HG03108 (cell line): ENCODE data around the gene AMELY.
"Not testable (repeated sequence)": the region's sequence is repeated elsewhere in the genome, so short reads cannot be mapped to it uniquely, and the experiment has no call there.

Experiments used
- ATAC-seq: cut with Tn5 transposase; IDR thresholded peaks from one replicate; pipeline ENCODE4 v1.9.1; 2021; ENCODE audit warnings: moderate library complexity; ENCODE audit not compliant: unreplicated experiment

AMELY gene

GRCh38 chrY:6911253-6911881 is at the start of gene AMELY:
Gene AMELY, minus strand, starts transcription at chrY:6911752. Its CDS starts 39,144 bp downstream, at chrY:6872608.
- ATAC-seq = no peak

DNA sequence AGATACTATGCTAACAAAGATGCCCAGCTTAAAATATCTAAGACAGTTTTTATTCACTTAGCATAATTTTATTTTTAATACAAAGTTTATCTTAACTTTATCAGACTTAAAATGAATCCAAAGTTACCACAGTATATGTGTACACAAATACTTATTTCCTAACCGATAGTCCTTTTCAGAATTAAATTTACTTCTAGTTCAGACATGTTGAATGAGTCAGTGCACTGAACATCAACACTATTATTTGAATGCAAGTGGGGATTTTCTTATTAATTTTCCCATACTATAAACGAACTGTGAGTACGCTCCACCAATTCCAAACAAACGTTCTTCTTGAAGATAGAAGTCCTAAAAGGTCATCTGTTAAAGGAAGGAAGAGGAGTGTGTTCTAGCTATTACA is 38.4 kb upstream of the AMELY start:
- ATAC-seq = no peak

DNA sequence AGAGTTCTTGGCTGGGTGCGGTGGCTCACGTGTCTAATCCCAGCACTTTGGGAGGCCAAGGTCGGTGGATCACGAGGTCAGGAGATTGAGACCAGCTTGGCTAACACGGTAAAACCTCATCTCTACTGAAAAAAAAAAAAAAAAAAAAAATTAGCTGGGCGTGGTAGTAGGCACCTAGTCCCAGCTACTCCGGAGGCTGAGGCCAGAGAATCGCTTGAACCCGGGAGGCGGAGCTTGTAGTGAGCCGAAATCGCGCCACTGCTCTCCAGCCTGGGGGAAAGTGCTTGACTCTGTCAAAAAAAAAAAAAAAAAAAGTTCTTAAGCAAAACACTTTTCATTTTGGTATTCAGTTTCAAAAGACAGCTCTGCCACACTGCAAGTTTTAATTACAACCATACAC is 36.8 kb upstream of the AMELY start:
- no peak for ATAC-seq

GRCh38 chrY:6947695-6948094 is 36.1 kb upstream of the AMELY start:
- no peak for ATAC-seq

DNA sequence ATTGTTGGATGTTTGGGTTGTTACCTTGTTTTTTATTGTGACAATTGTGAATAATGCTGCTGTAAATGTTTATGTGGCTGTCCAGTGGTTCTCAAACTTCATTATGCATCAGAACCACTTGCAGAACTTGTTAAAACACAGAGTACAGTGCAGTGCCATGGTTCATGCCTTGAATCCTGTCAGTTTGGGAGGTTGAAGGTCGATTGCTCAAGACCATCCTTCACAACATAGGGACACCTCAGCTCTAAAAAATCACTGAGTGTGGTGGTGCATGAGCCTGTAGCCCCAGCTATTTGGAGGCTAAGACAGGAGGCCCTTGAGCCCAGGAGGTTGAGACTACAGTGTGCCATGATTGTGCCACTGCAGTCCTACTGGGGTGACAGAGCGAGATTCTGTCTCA is 23.9 kb upstream of the AMELY start:
- ATAC-seq = no peak

- no peak for ATAC-seq
Measured at GRCh38 chrY:6931779-6932396, 20.3 kb upstream of the AMELY start.

DNA sequence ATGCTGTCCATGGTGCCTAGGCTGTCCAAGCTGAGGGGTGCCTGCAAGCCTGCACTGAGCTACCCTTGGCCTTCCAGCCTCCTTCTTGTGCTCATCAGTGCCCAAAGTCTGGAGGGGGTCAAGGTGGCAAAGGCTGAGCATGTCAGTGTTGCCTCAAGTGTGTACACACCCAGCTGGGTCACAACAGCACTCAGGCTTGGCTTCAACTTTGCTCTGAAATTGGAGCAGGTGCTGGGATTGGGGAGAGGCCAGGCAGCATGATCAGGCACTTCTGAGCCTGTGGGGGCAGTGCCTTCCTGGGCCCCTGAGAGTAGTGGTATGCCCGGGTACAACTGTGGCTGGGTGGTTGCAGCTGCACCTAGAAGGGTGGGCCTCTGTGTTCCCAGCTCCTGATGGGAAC is 17.7 kb upstream of the AMELY start:
- no peak for ATAC-seq

DNA sequence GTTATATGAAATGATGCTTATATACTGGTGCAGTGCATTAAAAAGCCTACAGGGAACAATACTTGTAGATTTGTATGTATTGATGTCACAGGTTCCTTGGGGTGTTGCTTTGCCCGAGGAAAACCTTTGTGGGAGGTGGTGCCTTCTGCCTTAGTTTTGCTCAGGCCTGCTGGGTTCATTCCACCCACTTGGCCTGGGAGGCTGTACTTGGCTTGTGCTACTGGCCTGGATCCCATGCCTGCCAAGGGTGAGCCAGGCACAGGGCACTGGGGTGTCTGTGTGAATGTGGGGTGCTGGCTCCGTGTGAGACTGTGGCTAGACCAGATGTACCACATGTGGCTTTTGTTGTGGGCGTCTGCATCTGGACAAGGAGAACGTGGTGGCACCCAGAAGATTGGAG is 16.7 kb upstream of the AMELY start:
- no peak for ATAC-seq

GRCh38 chrY:6921061-6921460 is 9.5 kb upstream of the AMELY start:
- ATAC-seq = no peak

DNA sequence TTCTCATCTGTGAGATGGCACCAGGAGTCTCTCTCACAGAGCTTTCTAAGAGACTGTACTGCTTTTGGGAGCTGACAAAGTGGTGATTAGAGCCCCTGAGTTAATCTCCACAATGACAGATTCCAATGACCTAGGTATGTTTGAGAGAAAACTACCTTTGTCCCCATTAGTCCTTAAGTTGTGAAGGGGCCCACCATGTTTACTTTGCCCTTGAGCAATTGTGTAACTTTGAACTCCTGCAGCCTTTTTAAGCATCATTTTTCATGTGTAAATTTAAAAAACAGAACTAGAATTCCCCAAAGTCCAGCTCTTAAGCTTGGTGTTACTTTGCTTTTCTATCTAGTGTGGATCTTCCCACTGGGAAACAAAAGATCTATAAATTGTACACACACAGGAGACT is 1.8 kb upstream of the AMELY start:
- ATAC-seq = no peak

DNA sequence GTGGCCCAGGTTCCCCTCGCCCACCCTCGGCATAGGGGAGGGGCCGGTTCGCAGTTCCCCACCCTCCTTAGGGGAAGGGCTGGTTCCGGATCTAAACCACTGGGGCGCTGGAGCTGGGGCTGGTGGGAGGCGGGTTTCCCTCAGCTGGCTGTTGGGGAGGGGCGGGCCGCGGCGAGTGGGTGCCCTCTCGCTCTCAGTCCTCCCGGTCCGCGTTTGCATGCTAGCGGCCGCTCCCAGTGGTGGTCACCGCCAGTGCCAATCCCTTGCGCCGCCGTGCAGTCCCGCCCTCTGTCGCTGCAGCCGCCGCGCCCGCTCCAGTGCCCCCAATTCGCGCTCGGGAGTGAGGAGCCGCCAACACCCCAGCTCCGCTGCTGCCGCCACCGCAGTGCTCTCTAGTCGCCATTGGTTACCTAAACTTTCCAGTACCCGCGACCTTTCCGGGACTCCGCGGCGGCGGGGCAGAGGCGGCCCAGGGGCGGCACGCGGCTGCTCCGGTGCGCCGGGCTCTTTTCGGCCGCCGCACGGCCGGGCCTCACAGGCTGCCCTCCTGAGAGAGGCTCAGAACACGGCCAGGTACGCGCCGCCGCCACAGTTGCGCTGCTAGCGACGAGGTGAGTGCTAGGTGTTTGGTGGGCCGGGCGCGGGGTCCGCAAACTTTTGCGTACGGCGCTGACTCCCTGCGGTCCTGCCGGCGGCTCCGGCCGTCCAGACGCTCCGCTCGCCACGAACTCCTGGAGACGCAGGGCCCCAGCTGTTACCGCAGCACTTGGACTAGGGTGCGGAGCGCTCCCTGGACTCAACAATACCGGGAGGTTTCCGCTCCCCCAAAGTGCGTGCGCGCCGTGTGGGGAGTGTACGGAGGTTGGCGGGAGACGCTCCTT is 940 bp downstream of the AMELY start, which contains the start of gene TBL1Y:
Gene TBL1Y, plus strand, starts transcription at position 326 of the 881 bp plus-strand sequence. CDS start 114,388 bp downstream, outside the sequence.
- no peak for ATAC-seq

DNA sequence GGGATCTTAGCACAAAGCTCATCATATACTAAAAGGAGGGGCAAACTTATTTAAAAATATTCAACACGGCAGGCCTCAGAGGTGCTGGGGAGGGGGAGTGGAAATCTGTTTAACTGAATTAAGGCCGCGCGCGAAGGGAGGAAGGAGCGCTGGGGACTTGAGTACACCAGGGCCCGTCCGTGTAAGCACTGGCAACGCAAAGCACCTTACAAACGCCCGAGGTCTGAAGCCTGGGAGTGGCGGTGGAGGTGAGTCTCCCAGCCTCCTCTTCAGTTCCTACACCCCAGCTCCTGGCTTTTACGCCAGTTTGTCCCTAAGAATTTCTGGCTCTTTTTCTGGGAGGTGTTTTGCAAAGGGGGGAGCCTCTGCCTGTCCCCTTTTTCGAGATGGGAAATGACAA is 1.7 kb downstream of the AMELY start:
- no peak for ATAC-seq

DNA sequence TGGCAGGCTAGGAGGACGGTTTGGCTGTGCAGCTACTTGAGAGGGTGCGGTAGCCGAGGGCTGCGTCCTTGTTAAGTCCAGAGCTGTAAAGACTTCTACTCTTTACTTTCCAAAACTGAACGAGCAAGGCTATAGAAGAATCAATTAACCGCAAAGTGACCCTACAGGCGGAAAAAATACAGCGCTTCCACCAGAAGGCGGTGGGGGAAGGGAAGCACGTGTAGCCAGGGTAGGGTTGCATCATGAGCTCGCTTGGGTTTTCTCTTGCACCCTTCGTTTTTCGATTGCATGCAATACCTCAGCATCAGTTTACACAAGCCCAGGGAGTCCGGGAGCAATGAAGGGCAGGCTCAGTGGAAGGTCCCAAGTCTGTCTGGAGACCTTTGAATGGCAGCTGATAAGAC is 2.4 kb downstream of the AMELY start:
- ATAC-seq = no peak

DNA sequence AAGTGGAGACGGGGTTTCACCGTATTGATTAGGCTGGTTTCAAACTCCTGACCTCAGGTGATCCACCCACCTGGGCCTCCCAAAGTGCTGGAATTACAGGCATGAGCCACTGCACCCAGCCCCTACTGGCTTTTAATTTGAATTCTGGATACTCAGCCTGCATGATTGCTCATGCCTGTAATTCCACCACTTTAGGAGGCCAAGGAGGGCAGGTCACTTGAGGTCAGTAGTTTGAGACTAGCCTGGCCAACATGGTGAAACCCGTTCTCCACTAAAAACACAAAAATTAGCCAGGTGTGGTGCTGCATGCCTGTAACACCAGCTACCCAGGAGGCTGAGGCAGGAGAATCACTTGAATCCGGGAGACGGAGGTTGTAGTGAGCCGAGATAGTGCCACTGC is 3.5 kb downstream of the AMELY start:
- not testable (repeated sequence) for ATAC-seq

- ATAC-seq = no peak
Measured at GRCh38 chrY:6907591-6907990, 4.0 kb downstream of the AMELY start.

GRCh38 chrY:6902116-6902515 is 9.4 kb downstream of the AMELY start:
- not testable (repeated sequence) for ATAC-seq

- no peak for ATAC-seq
Measured at GRCh38 chrY:6895236-6895635, 16.3 kb downstream of the AMELY start.

DNA sequence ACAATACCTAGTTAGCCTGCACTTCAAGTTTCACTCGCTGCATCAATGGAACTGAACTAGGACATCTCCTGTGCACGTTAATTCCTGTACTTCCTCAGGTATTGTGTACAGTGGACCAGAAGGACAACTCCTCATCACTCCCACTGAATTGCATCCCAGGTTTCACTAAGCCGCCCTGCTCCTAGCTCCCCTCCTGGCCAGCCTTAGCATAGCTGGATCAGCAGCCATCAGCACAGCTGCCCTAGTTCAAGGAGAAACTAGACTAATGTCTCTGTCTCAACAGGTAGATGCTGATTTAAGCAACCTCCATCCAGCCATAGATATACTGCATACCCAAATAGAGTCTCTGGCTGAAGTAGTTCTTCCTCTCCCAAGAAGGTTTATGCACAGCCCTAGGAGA is 17.1 kb downstream of the AMELY start:
- ATAC-seq = no peak

GRCh38 chrY:6849384-6849783 is 62.2 kb downstream of the AMELY start:
- no peak for ATAC-seq

GRCh38 chrY:6842650-6843049 is 68.9 kb downstream of the AMELY start:
- not testable (repeated sequence) for ATAC-seq
